Measurements from ENCODE around the gene NOLC1. TPM values are rescaled to one million over a fixed set of nuclear protein-coding genes. Genes with fewer than 3 reads are reported as not detected.

The NOLC1 gene
- total and polyA plus RNA-seq, 2 of the 4 experiments (the other 2 are of a cell fraction) = 43.2 to 55.3 TPM

- H2AK9ac ChIP-seq (replicated peaks; ENCODE audit: low read depth, low read length, poor library complexity) = no peak overlapping the region
- H3K4me3 ChIP-seq (ENCODE audit: insufficient read depth, low read depth, low read length) = no peak overlapping the region
- H3K9me1 ChIP-seq (ENCODE audit: insufficient read depth, low read length) = no peaks in the 10 kb centered on the region
- H3K27ac ChIP-seq (ENCODE audit: insufficient read depth, low read length) = no peak overlapping the region
- H3K36me3 ChIP-seq (ENCODE audit: control insufficient read depth, insufficient read depth, low read length) = no peaks in the 10 kb centered on the region
- no peak overlapping the region for H2AK5ac ChIP-seq (ENCODE audit: low read depth, low read length)
- 40% methylated on average over 1 of the region's 7 CpGs; no CpG with 5 or more reads in 1 of the 2 experiments for WGBS, 2 experiments (ENCODE audit: extremely low coverage in 2 of 2, insufficient read length in 1 of 2)
- BruUV-seq (replicated peaks) = no TSS peak
- in situ Hi-C loops (cut with MboI; ENCODE audit: low sequenced_read_pairs) (no loop called here), dilution Hi-C loops (cut with HindIII; ENCODE audit: low sequenced_read_pairs, unreplicated experiment) (no loop called here), intact Hi-C loops (cut with micrococcal nuclease) (no loop called here)
- no peak overlapping the region for H3K56ac ChIP-seq (ENCODE audit: extremely low read depth, insufficient read depth, low read length)
- H4K5ac ChIP-seq (ENCODE audit: low read depth, low read length) = no peak overlapping the region
- no peak overlapping the region for H2BK5ac ChIP-seq (ENCODE audit: low read depth, low read length, poor library complexity, severe bottlenecking)
- ATAC-seq (ENCODE audit: low read depth) (no peak), DNase-seq (no peak)
- no peaks in the 10 kb centered on the region for H3K79me1 ChIP-seq (ENCODE audit: low read depth in 1 of 2, low read length in 2 of 2)
- peaks cover 10% of the 10 kb centered on the region for H3K27me3 ChIP-seq (ENCODE audit: control insufficient read depth, insufficient read depth, low read length)
- H3K9ac ChIP-seq (ENCODE audit: low read depth, low read length) = no peak overlapping the region
- no peak overlapping the region for H3K14ac ChIP-seq (replicated peaks; ENCODE audit: low read depth, low read length)
- H3K4ac ChIP-seq (ENCODE audit: low read depth, low read length) = no peak overlapping the region
- H3K23ac ChIP-seq (ENCODE audit: low read depth, low read length) = no peak overlapping the region
- H3K18ac ChIP-seq (ENCODE audit: low read depth, low read length) = no peak overlapping the region
- H3K4me2 ChIP-seq (ENCODE audit: low read depth, low read length) = no peak overlapping the region
- no peak overlapping the region for H4K91ac ChIP-seq (ENCODE audit: insufficient read depth, low read depth, low read length)
- no peaks in the 10 kb centered on the region for H3K4me1 ChIP-seq (ENCODE audit: control insufficient read depth, insufficient read depth, low read length)
- POLR2A ChIA-PET (ENCODE audit: unreplicated experiment) = no interaction called here
- CTCF ChIA-PET = no interaction called here
- TF ChIP-seq MXI1 (IDR thresholded peaks at IDR 0.05; ENCODE audit: borderline replicate concordance, low read depth, low read length) (no peak), BHLHE40 (IDR thresholded peaks at IDR 0.05; ENCODE audit: low read depth, low read length) (no peak), CHD1 (IDR thresholded peaks at IDR 0.05; ENCODE audit: low read depth, low read length) (no peak), CTCF (conservative IDR thresholded peaks at IDR 0.05; ENCODE audit: low read depth, low read length) (no peak), RFX5 (IDR thresholded peaks at IDR 0.05; ENCODE audit: low read depth, low read length) (no peak), USF2 (IDR thresholded peaks at IDR 0.05; ENCODE audit: low read depth, low read length) (no peak), MAFK (IDR thresholded peaks at IDR 0.05; ENCODE audit: low read depth, low read length) (no peak), FOS (IDR thresholded peaks at IDR 0.05; ENCODE audit: low read depth, low read length) (no peak), SMC3 (IDR thresholded peaks at IDR 0.05; ENCODE audit: low read depth, low read length) (no peak), MAZ (IDR thresholded peaks at IDR 0.05; ENCODE audit: borderline replicate concordance, low read depth, low read length) (no peak), RCOR1 (IDR thresholded peaks at IDR 0.05; ENCODE audit: insufficient replicate concordance, low read length) (no peak), POLR2A (IDR thresholded peaks at IDR 0.05; ENCODE audit: low read depth, low read length) (no peak), RAD21 (IDR thresholded peaks at IDR 0.05; ENCODE audit: low read length) (no peak), ELK1 (IDR thresholded peaks at IDR 0.05; ENCODE audit: borderline replicate concordance, low read depth, low read length) (no peak), NFE2L2 (IDR thresholded peaks at IDR 0.05; ENCODE audit: low read depth, low read length) (no peak), CEBPB (IDR thresholded peaks at IDR 0.05; ENCODE audit: low read depth, low read length) (no peak)
- H2AFZ ChIP-seq (replicated peaks; ENCODE audit: low read length, poor library complexity) = no peak overlapping the region
- no peak overlapping the region for H2BK15ac ChIP-seq (ENCODE audit: low read depth, low read length)
- no peak overlapping the region for H2BK120ac ChIP-seq (ENCODE audit: low read depth, low read length)
- H4K8ac ChIP-seq (ENCODE audit: low read depth in 2 of 2, low read length in 2 of 2) = no peak overlapping the region
- H2BK20ac ChIP-seq (ENCODE audit: low read depth, low read length) = no peak overlapping the region
- no peaks in the 10 kb centered on the region for H4K20me1 ChIP-seq (ENCODE audit: insufficient read depth, low read length)
- peaks cover 12% of the 10 kb centered on the region for H3K9me3 ChIP-seq (ENCODE audit: control insufficient read depth, insufficient read depth, low read length)
Measured at GRCh38 chr10:102191956-102192355, 39.8 kb downstream of the NOLC1 start.

All from IMR-90 (cell line).